Measurements from ENCODE around the gene L3MBTL3. TPM values are rescaled to one million over a fixed set of nuclear protein-coding genes. Genes with fewer than 3 reads are reported as not detected.

Gene L3MBTL3
- total RNA-seq, 1 experiment from 2014 or later: 13.7 TPM

DNA sequence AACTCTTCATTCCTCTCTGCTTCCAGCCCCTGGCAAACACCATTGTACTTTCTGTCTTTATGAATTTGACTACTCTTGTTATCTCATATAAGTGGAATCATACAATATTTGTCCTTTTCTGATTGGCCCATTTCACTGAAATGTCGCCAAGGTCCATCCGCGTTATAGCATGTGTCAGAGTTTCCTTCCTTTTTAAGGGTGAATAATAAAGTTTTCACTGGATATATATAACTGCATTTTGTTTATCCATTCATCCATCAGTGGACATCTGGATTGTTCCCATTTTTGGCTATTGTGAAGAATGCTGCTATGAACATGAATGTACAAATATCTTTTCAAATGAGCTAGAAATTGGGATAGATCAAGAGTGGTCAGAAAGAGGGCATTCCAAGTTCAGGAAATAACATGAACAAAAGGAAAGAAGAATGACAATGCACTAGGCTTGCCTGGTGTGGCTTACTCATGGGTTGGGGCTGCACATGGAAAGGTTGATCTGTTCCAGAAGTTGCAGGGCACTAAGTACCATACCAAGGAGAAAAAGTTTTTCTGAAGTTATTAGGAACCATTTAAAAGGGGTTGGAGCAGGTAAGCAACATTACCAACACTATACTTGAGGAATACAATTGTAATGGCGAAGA lies 10.0 kb upstream of the L3MBTL3 start (continued):
- TF ChIP-seq ZNF396 (CRISPR knock-in tag; IDR thresholded peaks at IDR 0.05; ENCODE audit: borderline replicate concordance): no peak
- no peak for TF ChIP-seq NR3C1 (CRISPR knock-in tag; conservative IDR thresholded peaks at IDR 0.05; ENCODE audit: low read depth)
- no peak for TF ChIP-seq PRDM15 (CRISPR knock-in tag; IDR thresholded peaks at IDR 0.05)

DNA sequence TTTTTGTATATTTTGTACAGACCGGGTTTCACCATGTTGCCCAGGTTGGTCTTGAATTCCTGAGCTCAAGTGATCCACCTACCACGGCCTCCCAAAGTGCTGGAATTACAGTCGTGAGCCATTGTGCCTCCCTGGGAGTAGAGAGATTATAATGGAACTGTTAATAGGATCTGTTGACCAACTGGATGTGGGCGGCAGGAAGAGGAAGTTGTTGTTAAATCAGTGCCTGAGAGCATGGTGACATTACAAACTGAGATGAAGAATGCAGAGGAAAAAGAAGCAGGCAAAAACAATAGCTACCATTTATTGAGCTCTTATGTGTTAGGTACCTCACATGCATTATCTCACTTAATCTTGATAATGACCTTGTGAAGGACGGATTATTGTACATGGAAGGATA lies 9.2 kb upstream of the L3MBTL3 start:
- ATAC-seq: no peak
- H3K9me3 Mint-ChIP-seq: peaks cover 17% of the 10 kb centered on the region
- TF ChIP-seq ZNF317 (CRISPR knock-in tag; IDR thresholded peaks at IDR 0.05; ENCODE audit: borderline replicate concordance, low read depth): no peak
- H3K27me3 Mint-ChIP-seq (ENCODE audit: low read depth): no peaks in the 10 kb centered on the region
- peaks cover 7% of the 10 kb centered on the region for H3K4me1 Mint-ChIP-seq
- ChIA-PET CTCF (interaction anchor here (1.8 kb wide), 1 partner anchor 12 kb away, joined by 5 read pairs; no protein-coding TSS in a partner anchor), POLR2A (no interaction called here)
- H3K36me3 Mint-ChIP-seq: no peaks in the 10 kb centered on the region; the same call in 1 of the 2 replicates
- DNase-seq (ENCODE audit: low spot score): no peak
- H3K4me3 Mint-ChIP-seq: no peak overlapping the region
- no peak overlapping the region for H3K27ac Mint-ChIP-seq

DNA sequence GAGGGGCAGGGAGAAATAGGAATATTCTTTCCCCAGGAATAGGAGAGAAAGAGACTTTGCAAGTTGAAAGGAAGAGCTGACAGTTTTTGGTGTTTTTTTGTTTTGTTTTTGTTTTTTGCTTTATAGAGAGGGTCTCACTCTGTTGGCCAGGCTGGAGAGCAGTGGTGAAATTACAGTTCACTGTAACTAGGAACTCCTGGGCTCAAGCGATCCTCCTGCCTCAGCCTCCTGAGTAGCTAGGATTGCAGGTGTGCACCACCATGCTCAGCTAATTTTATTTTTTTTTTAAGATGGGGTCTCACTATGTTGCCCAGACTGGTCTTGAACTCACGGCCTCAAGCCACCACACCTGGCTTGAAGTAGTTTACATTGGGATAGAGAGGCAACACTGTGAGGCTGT lies 8.0 kb upstream of the L3MBTL3 start:
- CTCF ChIA-PET: no interaction called here
- Mint-ChIP-seq H3K4me3 (no peak overlapping the region), H3K27ac (no peak overlapping the region)
- no peak for TF ChIP-seq FOXK1 (CRISPR knock-in tag; IDR thresholded peaks at IDR 0.05)
- TF ChIP-seq GABPB1 (CRISPR knock-in tag; IDR thresholded peaks at IDR 0.05): no peak
- TF ChIP-seq FOXP1 (CRISPR knock-in tag; IDR thresholded peaks at IDR 0.05; ENCODE audit: borderline replicate concordance): no peak
- TF ChIP-seq ZNF396 (CRISPR knock-in tag; IDR thresholded peaks at IDR 0.05; ENCODE audit: borderline replicate concordance): no peak
- no peak for TF ChIP-seq CTCF (IDR thresholded peaks at IDR 0.05)
- no peak for TF ChIP-seq USF2 (CRISPR knock-in tag; IDR thresholded peaks at IDR 0.05)
- TF ChIP-seq, protein P1, sequence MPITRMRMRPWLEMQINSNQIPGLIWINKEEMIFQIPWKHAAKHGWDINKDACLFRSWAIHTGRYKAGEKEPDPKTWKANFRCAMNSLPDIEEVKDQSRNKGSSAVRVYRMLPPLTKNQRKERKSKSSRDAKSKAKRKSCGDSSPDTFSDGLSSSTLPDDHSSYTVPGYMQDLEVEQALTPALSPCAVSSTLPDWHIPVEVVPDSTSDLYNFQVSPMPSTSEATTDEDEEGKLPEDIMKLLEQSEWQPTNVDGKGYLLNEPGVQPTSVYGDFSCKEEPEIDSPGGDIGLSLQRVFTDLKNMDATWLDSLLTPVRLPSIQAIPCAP (CRISPR knock-in tag; IDR thresholded peaks at IDR 0.05): no peak
- TF ChIP-seq RELA (CRISPR knock-in tag; IDR thresholded peaks at IDR 0.05; ENCODE audit: borderline replicate concordance): no peak
- TF ChIP-seq PRDM15 (CRISPR knock-in tag; IDR thresholded peaks at IDR 0.05): no peak
- TF ChIP-seq, protein P2, sequence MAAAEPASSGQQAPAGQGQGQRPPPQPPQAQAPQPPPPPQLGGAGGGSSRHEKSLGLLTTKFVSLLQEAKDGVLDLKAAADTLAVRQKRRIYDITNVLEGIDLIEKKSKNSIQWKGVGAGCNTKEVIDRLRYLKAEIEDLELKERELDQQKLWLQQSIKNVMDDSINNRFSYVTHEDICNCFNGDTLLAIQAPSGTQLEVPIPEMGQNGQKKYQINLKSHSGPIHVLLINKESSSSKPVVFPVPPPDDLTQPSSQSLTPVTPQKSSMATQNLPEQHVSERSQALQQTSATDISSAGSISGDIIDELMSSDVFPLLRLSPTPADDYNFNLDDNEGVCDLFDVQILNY (CRISPR knock-in tag; IDR thresholded peaks at IDR 0.05): no peak
- TF ChIP-seq ATF2 (CRISPR knock-in tag; IDR thresholded peaks at IDR 0.05; ENCODE audit: borderline replicate concordance, low read depth): no peak

More for the DNA sequence above, 8.0 kb upstream of the L3MBTL3 start:
- peaks cover 14% of the 10 kb centered on the region for H3K9me3 Mint-ChIP-seq
- DNase-seq (ENCODE audit: low spot score) (no peak), ATAC-seq (no peak)
- H3K36me3 Mint-ChIP-seq: no peaks in the 10 kb centered on the region; the same call in 1 of the 2 replicates
- H3K4me1 Mint-ChIP-seq: peaks cover 7% of the 10 kb centered on the region
- POLR2A ChIA-PET: no interaction called here
- H3K27me3 Mint-ChIP-seq (ENCODE audit: low read depth): no peaks in the 10 kb centered on the region
